Ramos (cell line): ENCODE data around the gene SART1.

Experiments
- in situ Hi-C: fragments of 300-500 bp; cut with MboI; formaldehyde crosslinking; loops from one replicate; pipeline ENCODE4 v1.14.3; 2022; ENCODE audit warnings: low sequenced_read_pairs; ENCODE audit not compliant: unreplicated experiment

SART1 gene

DNA sequence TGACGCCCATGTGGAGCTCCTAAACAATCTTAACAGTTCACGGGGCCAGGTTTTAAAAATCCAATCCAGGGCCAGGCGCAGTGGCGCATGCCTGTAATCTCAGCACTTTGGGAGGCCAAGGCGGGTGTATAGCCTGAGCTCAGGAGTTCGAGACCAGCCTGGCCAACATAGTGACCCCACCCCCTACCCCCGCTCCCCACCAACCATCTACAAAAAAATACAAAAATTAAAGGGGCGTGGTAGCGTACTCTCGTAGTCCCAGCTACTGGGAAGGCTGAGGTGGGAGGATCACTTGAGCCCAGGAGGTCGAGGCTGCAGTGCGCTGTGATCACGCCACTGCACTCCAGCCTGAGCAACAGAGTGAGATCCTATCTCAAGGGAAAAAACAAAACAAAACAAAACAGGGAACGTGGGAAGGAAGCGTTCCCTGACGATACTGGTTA, 689 bp upstream of the SART1 start:
- in situ Hi-C loops, result no loop called here

DNA sequence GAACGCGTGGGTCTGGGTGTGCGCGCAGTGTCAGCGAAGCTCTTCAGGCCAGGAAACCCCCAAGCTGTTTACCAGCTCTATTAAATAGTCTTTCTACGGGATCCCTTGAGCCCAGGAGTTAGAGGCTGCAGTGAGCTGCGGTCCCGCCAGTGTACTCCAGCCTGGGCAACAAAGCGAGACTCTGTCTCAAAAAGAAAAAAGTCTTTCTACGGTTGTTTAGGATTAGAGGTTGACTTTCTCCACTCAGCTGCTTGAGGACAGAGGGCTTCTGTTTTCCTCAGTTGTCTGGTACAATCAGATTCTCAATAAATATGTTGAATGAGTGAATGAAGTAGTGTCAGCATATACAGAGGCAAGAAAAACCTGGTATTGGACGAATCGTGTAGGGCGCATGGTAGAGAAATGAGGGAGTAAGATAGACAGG, 619 bp downstream of the SART1 start:
- in situ Hi-C loops, result no loop called here

DNA sequence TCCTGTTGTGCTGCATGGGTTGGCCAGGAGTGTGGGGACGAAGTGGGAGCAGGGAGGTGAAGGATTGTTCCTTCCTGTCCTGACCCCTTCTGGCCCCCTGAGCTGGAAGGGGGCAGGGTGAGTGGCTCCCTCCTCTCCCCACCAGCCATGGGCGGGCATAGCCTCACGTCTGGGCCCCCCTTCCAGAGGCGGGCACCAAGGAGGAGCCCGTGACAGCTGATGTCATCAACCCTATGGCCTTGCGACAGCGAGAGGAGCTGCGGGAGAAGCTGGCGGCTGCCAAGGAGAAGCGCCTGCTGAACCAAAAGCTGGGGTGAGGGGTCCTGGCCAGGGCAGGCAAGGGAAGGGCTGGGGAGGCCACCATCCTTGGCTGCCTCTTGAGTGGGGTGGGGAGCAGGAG, 3.4 kb downstream of the SART1 start:
- in situ Hi-C loops, result no loop called here

DNA sequence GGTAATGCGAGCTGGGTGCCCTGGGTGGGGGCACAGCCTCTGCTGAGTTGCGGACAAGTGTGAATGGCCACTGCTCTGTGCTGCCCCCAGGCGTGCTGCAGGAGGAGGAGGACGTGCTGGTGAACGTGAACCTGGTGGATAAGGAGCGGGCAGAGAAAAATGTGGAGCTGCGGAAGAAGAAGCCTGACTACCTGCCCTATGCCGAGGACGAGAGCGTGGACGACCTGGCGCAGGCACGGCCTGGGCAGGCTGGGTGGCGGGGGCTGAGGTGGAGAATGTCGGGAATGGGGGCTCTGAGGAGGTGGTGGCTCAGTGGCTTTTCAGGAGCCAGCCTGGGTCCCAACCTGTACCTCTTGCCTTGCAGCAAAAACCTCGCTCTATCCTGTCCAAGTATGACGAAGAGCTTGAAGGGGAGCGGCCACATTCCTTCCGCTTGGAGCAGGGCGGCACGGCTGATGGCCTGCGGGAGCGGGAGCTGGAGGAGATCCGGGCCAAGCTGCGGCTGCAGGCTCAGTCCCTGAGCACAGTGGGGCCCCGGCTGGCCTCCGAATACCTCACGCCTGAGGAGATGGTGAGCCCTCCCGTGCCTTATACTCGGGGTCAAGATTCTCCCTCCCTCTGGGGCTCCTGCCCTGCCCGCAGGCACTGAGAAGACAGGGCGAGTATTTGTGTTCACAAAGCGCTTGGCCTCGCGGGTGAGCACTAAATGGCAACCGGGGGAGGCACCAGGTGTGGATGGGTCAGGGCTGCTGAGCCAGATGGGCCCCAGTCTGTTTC, 4.6 kb downstream of the SART1 start:
- in situ Hi-C loops, result no loop called here

DNA sequence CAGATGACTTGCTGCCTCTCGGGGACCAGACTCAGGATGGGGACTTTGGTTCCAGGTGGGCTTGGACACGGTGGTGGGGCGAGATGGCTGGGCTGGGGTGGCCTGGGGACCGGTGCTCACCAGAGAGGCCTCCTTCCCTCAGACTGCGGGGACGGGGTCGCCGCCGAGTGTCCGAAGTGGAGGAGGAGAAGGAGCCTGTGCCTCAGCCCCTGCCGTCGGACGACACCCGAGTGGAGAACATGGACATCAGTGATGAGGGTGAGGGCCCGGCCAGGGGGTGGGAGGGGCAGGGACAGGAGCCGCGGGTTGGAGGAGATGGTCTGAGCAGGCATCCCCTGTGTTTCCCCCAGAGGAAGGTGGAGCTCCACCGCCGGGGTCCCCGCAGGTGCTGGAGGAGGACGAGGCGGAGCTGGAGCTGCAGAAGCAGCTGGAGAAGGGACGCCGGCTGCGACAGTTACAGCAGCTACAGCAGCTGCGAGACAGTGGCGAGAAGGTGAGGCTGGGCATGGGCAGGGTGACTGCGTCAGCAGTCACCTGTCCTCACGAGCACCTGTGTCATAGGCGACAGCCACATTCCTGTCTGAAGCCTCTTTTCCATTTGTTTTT, 5.9 kb downstream of the SART1 start:
- in situ Hi-C loops, result no loop called here

DNA sequence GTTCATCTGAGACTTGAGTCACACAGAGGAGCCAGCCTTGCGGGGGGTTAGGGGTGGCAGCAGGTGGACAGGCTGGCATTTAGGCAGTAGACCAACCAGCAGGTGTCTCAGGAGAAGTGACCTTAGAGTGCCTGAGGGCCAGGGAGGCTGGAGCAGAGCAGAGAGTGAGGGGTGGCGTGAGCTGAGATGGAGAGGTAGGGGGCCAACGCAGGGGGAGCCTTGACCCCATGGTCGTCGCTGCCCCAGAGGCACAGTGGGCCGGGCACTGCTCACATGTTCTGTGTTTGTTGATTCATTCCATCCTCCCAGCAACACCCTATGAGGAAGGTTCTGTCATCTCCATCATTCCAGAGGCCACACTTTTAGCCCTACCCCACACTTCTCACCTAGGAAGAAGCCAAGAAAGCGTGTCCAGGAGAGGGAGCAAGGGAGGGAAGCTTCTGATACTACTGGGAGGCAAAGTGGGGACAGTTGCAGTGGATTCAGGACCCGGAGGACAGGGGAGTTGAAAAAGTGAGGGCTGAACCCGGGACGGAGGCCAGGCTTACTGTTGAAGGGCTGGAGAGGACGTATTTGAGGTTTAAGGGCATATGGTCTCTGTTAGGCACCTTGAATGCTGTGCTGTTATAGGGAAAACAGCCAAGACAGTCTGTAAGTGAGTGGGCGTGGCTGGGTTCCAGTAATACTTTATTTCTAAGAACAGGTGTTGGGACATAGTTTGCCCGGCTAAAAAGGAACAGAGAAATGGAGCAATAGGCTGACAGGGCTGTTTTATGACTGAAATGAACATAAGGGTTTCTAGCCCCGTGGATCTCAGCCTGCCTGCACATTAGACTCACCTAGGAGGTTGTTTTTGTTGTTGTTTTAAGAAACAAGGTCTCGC, 7.3 kb downstream of the SART1 start:
- in situ Hi-C loops, result no loop called here

DNA sequence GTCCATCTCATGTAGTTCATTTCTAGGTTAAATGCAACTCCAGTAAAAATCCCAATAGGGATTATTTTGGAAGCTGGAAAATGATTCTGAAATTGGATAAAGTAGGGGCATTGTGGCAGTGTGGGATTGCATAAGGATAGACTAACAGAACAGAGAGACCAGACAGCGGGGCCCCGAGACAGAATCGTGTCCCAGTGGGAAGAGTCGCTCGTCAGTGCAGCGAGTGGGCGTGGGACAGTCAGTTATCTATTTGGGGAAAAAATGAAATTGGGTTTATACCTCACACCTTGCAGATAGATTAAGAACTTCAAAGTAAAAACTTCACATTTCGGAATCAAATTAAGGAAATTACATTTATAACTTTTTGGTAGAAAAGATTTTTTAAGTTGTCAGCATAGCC, 10.6 kb downstream of the SART1 start:
- in situ Hi-C loops, result no loop called here

DNA sequence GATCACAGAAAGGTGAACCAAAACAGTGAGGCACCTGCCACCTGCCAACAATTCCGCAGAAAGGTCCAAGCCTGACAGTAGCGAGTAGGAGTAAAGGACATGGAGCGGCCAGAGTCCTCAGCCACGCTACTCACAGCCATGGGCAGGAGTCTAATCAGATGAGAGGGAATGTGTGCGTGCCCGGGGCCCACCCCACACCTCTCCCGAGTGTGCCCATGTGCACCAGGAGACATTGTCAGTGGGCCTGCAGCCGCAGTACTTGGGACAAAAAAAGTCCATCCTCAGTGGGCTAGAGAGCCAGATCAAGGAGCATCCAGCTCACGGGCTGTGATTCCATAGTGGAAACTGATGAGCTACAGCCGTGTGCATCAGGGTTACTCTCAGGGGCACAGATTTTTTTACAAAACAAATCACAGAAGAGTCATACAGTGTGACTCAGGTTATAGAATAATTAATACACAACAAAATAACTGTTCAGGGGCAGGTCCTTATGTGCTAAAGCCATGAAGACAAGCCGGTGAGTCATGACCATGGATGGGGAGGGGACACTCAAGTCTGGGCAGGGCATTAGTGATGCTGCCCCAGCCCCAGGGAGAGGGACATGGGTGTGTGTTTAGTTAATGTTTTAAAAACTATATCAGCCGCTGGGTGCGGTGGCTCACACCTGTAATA, 12.0 kb downstream of the SART1 start:
- in situ Hi-C loops, result no loop called here

DNA sequence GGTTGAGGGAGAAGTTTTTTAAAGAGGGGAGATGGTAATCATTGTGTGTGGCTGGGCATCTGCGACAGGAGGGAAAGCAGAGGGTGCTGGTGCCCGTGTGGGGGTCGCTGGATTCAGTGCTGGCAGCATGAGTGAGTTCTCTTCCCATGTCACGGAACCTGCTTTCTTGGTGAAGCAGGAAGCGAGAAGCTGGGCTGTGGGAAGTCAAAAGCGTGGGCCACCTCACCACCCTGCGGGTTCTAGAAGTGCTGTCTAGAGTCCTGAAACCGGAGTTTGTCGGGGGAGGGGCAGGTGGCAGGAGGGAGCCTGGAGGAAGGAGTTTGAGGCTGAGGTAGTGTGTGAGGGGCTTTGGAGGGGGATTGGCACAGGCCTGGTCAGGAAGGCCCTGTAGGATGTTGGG, 14.2 kb downstream of the SART1 start:
- in situ Hi-C loops, result no loop called here

DNA sequence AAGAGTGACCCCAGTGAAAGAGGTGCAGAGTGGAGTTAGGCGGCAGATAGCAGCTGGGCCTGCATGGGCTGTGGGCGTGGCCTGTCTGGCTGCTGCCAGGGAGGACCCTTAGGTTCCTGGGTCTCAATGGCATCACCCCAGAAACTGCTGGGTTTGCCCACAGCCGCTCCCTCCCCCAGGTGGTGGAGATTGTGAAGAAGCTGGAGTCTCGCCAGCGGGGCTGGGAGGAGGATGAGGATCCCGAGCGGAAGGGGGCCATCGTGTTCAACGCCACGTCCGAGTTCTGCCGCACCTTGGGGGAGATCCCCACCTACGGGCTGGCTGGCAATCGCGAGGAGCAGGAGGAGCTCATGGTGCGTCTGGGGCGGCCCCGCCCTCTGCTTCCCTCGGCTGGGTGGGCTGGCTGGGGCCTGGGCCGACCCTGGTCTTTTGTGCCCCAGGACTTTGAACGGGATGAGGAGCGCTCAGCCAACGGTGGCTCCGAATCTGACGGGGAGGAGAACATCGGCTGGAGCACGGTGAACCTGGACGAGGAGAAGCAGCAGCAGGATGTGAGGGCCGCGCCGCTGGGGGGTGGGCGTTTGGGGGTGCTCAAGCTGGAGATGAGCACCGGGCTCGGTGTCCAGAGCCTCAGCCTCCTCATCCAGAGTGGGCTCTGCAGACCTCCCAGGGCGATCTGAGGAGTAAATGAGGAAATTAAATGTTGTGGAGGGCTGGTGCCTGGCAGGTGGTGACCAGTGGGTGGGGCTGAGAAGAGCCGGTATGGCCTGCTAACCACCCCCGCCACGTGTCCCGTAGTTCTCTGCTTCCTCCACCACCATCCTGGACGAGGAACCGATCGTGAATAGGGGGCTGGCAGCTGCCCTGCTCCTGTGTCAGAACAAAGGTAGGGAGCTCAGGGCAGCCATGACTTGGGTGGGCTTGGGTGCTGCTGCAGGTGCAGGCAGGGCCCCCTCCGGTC, 15.0 kb downstream of the SART1 start:
- in situ Hi-C loops, result no loop called here

DNA sequence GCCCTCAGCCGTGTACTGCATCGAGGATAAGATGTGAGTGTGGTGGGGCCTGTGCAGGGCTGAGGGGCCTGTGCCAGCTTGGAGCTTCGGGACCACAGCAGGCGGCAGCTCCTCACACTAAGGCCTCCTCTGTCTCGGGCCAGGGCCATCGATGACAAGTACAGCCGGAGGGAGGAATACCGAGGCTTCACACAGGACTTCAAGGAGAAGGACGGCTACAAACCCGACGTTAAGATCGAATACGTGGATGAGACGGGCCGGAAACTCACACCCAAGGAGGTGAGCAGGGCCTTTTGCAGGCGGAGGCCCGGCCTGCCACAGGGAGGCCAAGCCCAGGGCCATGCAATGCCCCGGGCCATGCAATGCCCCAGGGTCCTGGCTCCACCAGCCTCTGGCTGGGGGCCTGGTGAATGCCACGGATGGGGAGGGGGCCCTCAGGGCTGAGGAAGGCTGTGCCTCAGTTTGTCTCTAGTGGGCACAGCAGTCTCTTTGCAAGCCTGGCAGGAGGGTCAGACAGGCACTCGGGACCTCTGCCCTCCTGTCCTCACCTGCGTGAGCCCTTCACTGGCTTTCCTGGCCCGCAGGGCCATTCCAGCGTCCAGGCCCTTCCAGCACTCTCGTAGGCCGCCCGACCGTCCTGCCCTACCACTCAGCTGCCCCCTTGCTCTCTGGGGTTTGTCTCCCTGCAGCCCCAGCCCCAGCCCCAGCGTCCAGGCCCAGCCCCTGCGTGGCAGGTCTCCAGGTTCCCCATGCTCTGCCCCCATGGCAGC, 16.3 kb downstream of the SART1 start:
- in situ Hi-C loops, result no loop called here

DNA sequence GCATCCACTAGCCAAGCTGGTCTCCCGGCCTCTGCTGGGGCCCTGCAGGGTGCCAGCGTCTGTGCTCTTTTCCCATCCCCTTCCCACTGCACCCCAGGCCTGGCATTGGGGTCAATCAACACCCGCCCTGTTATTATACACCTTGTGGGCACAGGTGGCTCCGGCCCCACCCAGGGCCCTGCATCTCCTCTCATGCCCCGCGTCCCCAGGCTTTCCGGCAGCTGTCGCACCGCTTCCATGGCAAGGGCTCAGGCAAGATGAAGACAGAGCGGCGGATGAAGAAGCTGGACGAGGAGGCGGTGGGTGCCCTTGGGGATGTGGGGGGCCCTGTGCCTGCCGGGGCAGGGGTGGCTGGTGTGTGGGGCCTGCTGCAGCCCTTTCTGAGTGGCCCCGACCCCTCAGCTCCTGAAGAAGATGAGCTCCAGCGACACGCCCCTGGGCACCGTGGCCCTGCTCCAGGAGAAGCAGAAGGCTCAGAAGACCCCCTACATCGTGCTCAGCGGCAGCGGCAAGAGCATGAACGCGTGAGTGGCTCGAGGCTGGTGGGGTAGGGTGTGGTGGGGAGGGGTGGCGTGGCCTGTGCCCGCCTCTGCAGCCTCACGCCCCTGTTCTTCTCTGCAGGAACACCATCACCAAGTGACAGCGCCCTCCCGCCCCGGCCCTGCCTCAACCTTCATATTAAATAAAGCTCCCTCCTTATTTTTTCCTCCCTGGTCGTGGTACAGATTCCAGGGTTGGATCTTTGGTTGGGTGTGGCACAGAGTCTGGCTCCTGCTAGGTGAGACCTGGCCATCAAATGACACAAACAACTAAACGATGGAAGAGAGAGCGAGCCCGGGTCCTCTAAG, 17.1 kb downstream of the SART1 start:
- in situ Hi-C loops, result no loop called here

DNA sequence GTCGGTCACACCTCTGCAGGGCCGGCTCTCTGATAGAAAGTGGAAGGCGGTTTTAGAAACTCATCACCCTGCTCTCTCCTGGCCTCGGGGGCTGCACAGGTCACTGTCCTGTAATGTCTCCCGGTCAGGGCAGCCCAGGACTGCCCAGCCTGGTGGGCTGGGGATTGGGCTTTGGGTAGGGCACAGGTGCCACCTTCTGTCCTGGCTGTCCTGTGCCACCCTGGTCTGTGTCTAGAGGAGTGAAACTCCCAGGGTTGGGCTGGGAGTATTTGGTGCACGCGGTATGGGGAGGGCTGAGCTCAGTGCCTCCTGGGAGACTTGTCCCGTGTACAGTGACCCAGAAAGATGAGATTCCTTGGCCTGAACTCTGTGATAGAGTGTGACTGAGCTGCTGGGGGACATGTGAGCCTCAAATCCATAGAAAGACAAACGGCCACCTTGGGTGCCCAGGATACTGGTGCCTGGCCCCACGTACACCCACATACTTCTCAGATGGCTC, 17.8 kb downstream of the SART1 start:
- in situ Hi-C loops, result no loop called here

DNA sequence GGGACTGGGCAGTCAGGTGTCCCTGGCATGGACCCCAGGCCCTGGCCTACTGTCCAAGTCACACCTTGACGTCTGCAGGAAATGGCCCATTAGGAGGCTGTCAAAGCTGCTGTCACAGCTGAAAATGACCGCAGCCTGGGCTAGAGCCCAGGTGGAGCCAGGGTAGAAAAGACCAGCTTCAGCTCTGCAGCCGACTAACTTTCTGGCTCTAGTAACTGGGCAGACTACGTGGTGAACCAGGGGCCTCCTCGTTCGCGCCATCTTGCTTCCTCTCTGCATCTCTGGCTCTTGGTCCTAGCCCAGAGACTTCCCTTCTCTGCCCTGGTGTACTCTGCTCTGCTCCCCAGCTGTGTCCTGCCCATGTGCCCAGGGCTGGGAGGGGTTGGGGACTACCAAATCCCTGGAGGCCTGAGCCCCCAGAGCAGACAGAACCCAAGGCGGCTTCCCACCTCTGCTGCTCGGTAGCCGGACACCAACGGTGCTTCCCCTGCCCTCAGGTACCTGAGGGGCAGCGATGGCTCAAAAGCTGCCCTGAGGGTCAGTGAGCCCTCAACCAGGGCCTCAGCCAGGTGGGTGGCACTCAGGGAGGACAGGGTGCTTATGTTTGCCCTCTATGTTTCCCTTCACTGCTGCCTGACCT, 19.7 kb downstream of the SART1 start:
- in situ Hi-C loops, result no loop called here

DNA sequence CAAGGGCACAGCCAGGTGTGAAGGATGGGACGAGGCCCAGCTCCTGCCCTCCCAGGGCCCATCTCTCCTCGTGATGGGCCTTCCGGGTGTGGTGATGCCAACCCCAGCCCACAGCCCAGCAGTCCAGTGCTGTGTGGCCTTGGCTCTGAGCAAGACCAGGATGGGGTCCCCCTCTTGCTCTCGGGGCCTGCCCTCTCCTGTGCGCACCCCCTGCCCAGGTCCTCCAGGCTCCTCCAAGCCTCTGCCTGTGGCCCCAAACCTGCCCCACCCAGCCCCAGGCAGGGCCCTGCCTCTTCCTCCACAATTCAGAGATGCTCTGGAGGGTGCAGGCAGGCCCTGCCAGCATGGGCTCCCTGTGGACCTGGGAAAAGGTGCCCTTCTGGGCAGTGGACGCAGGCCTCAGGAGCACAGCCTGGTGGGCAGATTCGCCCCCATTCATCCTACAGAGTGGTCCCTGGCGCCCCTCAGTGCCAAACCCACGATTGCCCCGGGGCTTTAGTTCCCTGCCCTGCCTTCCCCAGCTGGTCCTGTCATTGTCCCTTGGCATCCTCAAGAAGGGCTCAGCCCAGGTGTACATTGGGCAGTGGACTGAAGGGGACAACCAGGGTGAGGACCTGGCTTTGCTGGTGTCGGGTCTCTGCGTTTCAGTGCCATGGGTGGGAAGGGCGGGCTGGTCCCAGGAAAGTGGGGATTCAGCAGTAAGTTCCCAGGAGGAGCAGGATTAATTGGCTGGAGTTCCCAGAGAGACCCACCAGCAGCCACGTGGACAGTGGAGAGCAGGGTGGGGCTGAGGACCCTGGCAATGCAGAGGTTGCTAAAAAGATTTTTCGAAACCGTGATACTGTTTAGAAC, 20.7 kb downstream of the SART1 start:
- in situ Hi-C loops, result no loop called here
